Type B pancreatic cell (in vitro differentiated cells): ENCODE measurements around the gene PET100. TPM values are rescaled to one million over a fixed set of nuclear protein-coding genes. Genes with fewer than 3 reads are reported as not detected.

Source experiments
- DNase-seq: peaks from one replicate; pipeline ENCODE4 v3.0.0; 2021; ENCODE audit warnings: mixed read lengths; ENCODE audit not compliant: unreplicated experiment; ENCODE audit errors: extremely low spot score
- H3K27ac Mint-ChIP-seq: 2 replicates; pipeline ENCODE4 v1.8.0; 2021; ENCODE audit warnings: mild to moderate bottlenecking, mixed read lengths
- H3K27me3 Mint-ChIP-seq: 2 replicates; pipeline ENCODE4 v1.8.0; 2021; ENCODE audit warnings: mixed read lengths
- H3K36me3 Mint-ChIP-seq: 2 replicates; pipeline ENCODE4 v1.8.0; 2021; ENCODE audit warnings: mixed read lengths
- H3K4me1 Mint-ChIP-seq: one replicate; pipeline ENCODE4 v1.8.0; 2021; ENCODE audit warnings: mixed read lengths; ENCODE audit not compliant: unreplicated experiment
- H3K4me3 Mint-ChIP-seq: 2 replicates; pipeline ENCODE4 v1.8.0; 2021; ENCODE audit warnings: mild to moderate bottlenecking, mixed read lengths
- H3K9me3 Mint-ChIP-seq: 2 replicates; pipeline ENCODE4 v1.8.0; 2021; ENCODE audit warnings: mixed read lengths
- CTCF ChIP-seq: fragments of 200-600 bp; sonication (generic); conservative IDR thresholded peaks from 2 replicates; pipeline ENCODE4 v1.5.0; 2021; ENCODE audit warnings: antibody characterized with exemption, mild to moderate bottlenecking
- total RNA-seq: library from RNA; stranded (reverse); gene quantifications from 2 replicates; pipeline ENCODE4 v1.2.1, GENCODE V29; 2021; ENCODE audit warnings: low replicate concordance

PET100 gene
- total RNA-seq, 1 donor from 2014 or later = 160 TPM

- no peaks in the 10 kb centered on the region for H3K27me3 Mint-ChIP-seq
- no peaks in the 10 kb centered on the region for H3K9me3 Mint-ChIP-seq
- no peak for TF ChIP-seq CTCF
- peaks cover 8% of the 10 kb centered on the region for H3K36me3 Mint-ChIP-seq
- no peak for DNase-seq
- peaks cover 7% of the 10 kb centered on the region for H3K4me1 Mint-ChIP-seq
- no peak overlapping the region for H3K4me3 Mint-ChIP-seq
- no peak overlapping the region for H3K27ac Mint-ChIP-seq
Observed at GRCh38 chr19:7614859-7615741, 14.5 kb upstream of the PET100 start.

DNA sequence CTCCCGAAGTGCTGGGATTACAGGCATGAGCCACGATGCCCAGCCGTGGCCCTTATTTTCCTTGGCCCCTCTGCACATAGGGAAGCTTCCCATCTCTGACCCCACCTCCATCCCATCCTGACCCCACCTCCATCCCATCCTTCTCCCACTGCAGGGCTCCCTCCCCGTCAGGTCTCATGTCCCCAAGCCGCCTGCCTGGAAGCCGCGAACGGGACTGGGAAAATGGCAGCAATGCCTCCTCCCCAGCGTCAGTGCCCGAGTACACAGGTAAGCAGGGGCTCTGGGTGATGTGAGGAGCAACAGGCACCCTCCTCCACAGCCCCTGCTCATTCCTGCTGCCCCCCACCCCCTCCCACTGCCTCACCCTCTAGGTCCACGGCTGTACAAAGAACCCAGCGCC, 12.4 kb upstream of the PET100 start:
- no peaks in the 10 kb centered on the region for H3K9me3 Mint-ChIP-seq
- no peak overlapping the region for H3K4me3 Mint-ChIP-seq
- H3K27me3 Mint-ChIP-seq = no peaks in the 10 kb centered on the region
- no peak for DNase-seq
- H3K27ac Mint-ChIP-seq = no peak overlapping the region
- H3K36me3 Mint-ChIP-seq = peaks cover 13% of the 10 kb centered on the region
- H3K4me1 Mint-ChIP-seq = peaks cover 7% of the 10 kb centered on the region
- TF ChIP-seq CTCF = no peak

- Mint-ChIP-seq H3K9me3 (no peaks in the 10 kb centered on the region), H3K27ac (no peak overlapping the region), H3K4me3 (no peak overlapping the region), H3K27me3 (no peaks in the 10 kb centered on the region), H3K4me1 (peaks cover 7% of the 10 kb centered on the region), H3K36me3 (peaks cover 13% of the 10 kb centered on the region)
- TF ChIP-seq CTCF = no peak
- no peak for DNase-seq
Observed at GRCh38 chr19:7617735-7618134, 11.9 kb upstream of the PET100 start.

DNA sequence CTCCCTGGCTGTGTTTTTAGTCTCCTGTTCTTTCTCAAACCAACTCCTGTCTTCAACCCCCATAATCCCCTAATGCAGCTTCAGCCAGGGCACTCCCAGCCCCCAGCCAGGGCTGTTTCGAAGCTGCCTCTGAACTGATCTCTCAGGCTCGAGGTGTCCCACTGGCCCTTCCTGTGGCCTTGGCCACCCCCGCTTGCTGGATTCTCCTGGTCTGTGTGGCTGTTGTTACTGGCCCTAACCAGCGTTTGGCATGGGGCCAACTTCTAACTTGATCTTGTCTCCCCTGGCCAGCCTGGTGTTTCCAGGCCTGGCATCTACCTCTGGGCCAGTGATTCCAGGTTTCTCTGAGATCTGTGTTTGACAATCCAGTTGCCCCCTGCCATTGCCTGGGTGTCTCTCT, 11.2 kb upstream of the PET100 start:
- H3K27ac Mint-ChIP-seq = peak overlapping the region; percentile 83
- no peaks in the 10 kb centered on the region for H3K9me3 Mint-ChIP-seq
- TF ChIP-seq CTCF = no peak
- H3K27me3 Mint-ChIP-seq = no peaks in the 10 kb centered on the region
- peaks cover 7% of the 10 kb centered on the region for H3K4me1 Mint-ChIP-seq
- H3K36me3 Mint-ChIP-seq = peaks cover 13% of the 10 kb centered on the region
- H3K4me3 Mint-ChIP-seq = no peak overlapping the region
- DNase-seq = no peak

DNA sequence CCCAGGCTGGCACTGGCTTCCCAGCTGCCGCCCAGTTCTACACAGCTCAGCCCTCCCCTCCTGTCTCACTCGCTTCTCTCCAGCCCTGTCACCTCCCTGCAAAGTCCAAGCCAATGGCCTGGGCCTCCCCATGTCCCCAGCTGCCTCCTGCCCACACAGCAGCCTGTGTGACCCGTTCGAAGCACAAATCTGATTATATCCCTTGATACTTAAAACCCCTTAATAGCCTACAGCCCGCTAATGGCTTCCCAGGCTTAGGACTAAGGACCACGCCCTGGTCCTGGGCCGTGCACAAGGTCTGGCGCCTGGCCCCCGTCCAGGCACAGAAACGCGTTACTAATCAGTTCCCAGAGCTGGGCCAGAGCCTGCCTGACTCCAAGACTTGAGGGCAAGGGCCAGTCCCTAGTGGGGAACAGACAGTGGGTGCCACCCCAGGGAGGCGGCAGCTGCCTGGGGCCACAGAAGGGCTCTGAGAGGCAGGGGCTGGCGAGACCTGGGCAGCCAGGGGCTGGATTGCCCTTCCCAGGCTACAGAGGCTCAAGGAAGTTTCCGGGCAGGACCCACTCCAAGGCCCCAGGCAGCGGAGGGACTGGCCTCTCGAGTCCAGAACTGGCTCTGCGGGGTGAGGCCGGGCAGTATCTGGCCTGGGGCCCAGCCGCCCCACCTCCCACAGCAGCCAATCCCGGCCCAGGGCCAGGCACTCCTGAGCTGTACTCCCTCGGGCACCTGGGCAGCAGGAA, 10.7 kb upstream of the PET100 start:
- peak overlapping the region; percentile 83 for H3K27ac Mint-ChIP-seq
- H3K9me3 Mint-ChIP-seq = no peaks in the 10 kb centered on the region
- H3K4me3 Mint-ChIP-seq = peak overlapping the region; percentile 16
- no peaks in the 10 kb centered on the region for H3K27me3 Mint-ChIP-seq
- peaks cover 13% of the 10 kb centered on the region for H3K36me3 Mint-ChIP-seq
- no peak for DNase-seq
- peaks cover 7% of the 10 kb centered on the region for H3K4me1 Mint-ChIP-seq
- TF ChIP-seq CTCF = no peak
